ENCODE data around the gene MAN2B2. TPM values are rescaled to one million over a fixed set of nuclear protein-coding genes. Genes with fewer than 3 reads are reported as not detected.

MAN2B2 gene
- total and polyA plus RNA-seq, 2 of the 4 experiments (the other 2 are of a cell fraction): 13.4 to 34.1 TPM

DNA sequence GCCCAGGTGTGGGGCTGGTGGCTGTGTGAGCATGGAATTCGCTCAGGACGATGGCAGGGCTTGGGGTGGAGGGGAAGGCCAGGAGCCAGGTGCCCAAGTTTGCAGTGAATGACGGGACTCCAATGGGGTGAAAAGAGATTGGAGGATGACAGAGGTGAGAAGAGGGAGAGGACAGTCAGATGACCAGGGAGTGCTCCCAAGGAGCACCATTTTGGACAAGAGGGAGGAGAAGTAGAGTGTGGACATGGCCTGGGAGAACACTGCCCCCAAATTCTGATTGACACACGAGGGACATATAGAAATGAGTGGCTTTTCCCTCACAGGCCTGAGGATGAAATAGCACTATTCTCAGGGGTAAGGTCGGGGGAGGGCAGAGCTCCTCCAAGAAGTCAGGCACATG is 72.2 kb downstream of the MAN2B2 start:
- Histone ChIP-seq H2BK120ac (ENCODE audit: low read depth, low read length) (no peak overlapping the region), H3K9me1 (ENCODE audit: insufficient read depth, low read length) (peaks cover 13% of the 10 kb centered on the region), H4K8ac (ENCODE audit: low read depth in 2 of 2, low read length in 2 of 2) (no peak overlapping the region), H3K56ac (ENCODE audit: extremely low read depth, insufficient read depth, low read length) (no peak overlapping the region), H3K18ac (ENCODE audit: low read depth, low read length) (no peak overlapping the region), H3K36me3 (ENCODE audit: control insufficient read depth, insufficient read depth, low read length) (peaks cover 8% of the 10 kb centered on the region), H4K91ac (ENCODE audit: insufficient read depth, low read depth, low read length) (no peak overlapping the region), H3K79me1 (ENCODE audit: low read depth in 1 of 2, low read length in 2 of 2) (peaks cover 12 to 21% of the 10 kb centered on the region in 2 experiments), H4K5ac (ENCODE audit: low read depth, low read length) (no peak overlapping the region), H3K27me3 (ENCODE audit: control insufficient read depth, insufficient read depth, low read length) (peaks cover 2% of the 10 kb centered on the region; the same call in 1 of the 2 replicates), H2BK20ac (ENCODE audit: low read depth, low read length) (no peak overlapping the region), H3K23ac (ENCODE audit: low read depth, low read length) (no peak overlapping the region), H2BK5ac (ENCODE audit: low read depth, low read length, poor library complexity, severe bottlenecking) (no peak overlapping the region), H3K9ac (ENCODE audit: low read depth, low read length) (no peak overlapping the region), H3K9me3 (ENCODE audit: control insufficient read depth, insufficient read depth, low read length) (no peaks in the 10 kb centered on the region), H2AK5ac (ENCODE audit: low read depth, low read length) (no peak overlapping the region), H3K4me1 (ENCODE audit: control insufficient read depth, insufficient read depth, low read length) (peaks cover 8% of the 10 kb centered on the region), H3K4me2 (ENCODE audit: low read depth, low read length) (no peak overlapping the region), H2BK15ac (ENCODE audit: low read depth, low read length) (no peak overlapping the region), H4K20me1 (ENCODE audit: insufficient read depth, low read length) (peaks cover 18% of the 10 kb centered on the region), H3K4ac (ENCODE audit: low read depth, low read length) (no peak overlapping the region), H2AFZ (replicated peaks; ENCODE audit: low read length, poor library complexity) (no peak overlapping the region), H3K4me3 (ENCODE audit: insufficient read depth, low read depth, low read length) (no peak overlapping the region), H2AK9ac (replicated peaks; ENCODE audit: low read depth, low read length, poor library complexity) (no peak overlapping the region), H3K14ac (replicated peaks; ENCODE audit: low read depth, low read length) (no peak overlapping the region), H3K27ac (ENCODE audit: insufficient read depth, low read length) (no peak overlapping the region)
- 44% methylated on average over 3 of the region's 5 CpGs; no CpG with 5 or more reads in 1 of the 2 experiments for WGBS, 2 experiments (ENCODE audit: extremely low coverage in 2 of 2, insufficient read length in 1 of 2)
- ChIA-PET POLR2A (ENCODE audit: unreplicated experiment) (no interaction called here), CTCF (no interaction called here)
- TF ChIP-seq MXI1 (IDR thresholded peaks at IDR 0.05; ENCODE audit: borderline replicate concordance, low read depth, low read length) (no peak), MAZ (IDR thresholded peaks at IDR 0.05; ENCODE audit: borderline replicate concordance, low read depth, low read length) (no peak), BHLHE40 (IDR thresholded peaks at IDR 0.05; ENCODE audit: low read depth, low read length) (no peak), CTCF (conservative IDR thresholded peaks at IDR 0.05; ENCODE audit: low read depth, low read length) (no peak), FOS (IDR thresholded peaks at IDR 0.05; ENCODE audit: low read depth, low read length) (no peak), NFE2L2 (IDR thresholded peaks at IDR 0.05; ENCODE audit: low read depth, low read length) (no peak), RFX5 (IDR thresholded peaks at IDR 0.05; ENCODE audit: low read depth, low read length) (no peak), RAD21 (IDR thresholded peaks at IDR 0.05; ENCODE audit: low read length) (no peak), RCOR1 (IDR thresholded peaks at IDR 0.05; ENCODE audit: insufficient replicate concordance, low read length) (no peak), POLR2A (IDR thresholded peaks at IDR 0.05; ENCODE audit: low read depth, low read length) (no peak), CEBPB (IDR thresholded peaks at IDR 0.05; ENCODE audit: low read depth, low read length) (no peak), CHD1 (IDR thresholded peaks at IDR 0.05; ENCODE audit: low read depth, low read length) (no peak), SMC3 (IDR thresholded peaks at IDR 0.05; ENCODE audit: low read depth, low read length) (no peak), ELK1 (IDR thresholded peaks at IDR 0.05; ENCODE audit: borderline replicate concordance, low read depth, low read length) (no peak), MAFK (IDR thresholded peaks at IDR 0.05; ENCODE audit: low read depth, low read length) (no peak)
- TF ChIP-seq, protein P1, sequence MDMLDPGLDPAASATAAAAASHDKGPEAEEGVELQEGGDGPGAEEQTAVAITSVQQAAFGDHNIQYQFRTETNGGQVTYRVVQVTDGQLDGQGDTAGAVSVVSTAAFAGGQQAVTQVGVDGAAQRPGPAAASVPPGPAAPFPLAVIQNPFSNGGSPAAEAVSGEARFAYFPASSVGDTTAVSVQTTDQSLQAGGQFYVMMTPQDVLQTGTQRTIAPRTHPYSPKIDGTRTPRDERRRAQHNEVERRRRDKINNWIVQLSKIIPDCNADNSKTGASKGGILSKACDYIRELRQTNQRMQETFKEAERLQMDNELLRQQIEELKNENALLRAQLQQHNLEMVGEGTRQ (IDR thresholded peaks at IDR 0.05; ENCODE audit: low read depth, low read length): no peak
- BruUV-seq (replicated peaks): no TSS peak
- intact Hi-C loops (cut with micrococcal nuclease): no loop called here
- ATAC-seq (ENCODE audit: low read depth) (no peak), DNase-seq (no peak)
- dilution Hi-C loops (cut with HindIII; ENCODE audit: low sequenced_read_pairs, unreplicated experiment): no loop called here
- in situ Hi-C loops (cut with MboI; ENCODE audit: low sequenced_read_pairs): no loop called here

Data from IMR-90 (cell line).